ENCODE data around the gene CSMD2.

DNA sequence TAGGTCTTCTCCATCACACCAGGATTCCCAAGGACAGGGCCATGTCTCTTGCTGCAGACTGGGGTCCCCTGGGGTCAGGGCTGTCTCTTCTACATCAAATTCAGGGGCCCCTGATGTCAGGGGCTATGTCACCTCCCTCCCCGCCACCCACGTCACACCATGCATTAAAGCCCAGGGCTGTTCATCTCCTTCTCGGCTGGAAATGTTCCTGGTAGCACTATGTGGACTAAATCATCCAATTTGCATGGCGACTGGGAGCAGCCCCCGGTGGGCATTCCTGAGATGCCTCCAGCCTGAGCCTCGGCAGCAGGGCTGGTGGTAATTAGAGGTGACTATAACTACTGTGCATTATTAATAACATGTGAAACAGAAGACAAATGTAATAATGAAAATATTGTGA, 452.8 kb downstream of the CSMD2 start:
- no peak for TF ChIP-seq SUZ12 (IDR thresholded peaks at IDR 0.05)
- TF ChIP-seq NFRKB (IDR thresholded peaks at IDR 0.05) = no peak
- no peak for TF ChIP-seq SP1 (IDR thresholded peaks at IDR 0.05)
- TF ChIP-seq FOXM1 (IDR thresholded peaks at IDR 0.05; ENCODE audit: borderline replicate concordance) = no peak
- no peak for TF ChIP-seq ELF4 (IDR thresholded peaks at IDR 0.05)
- no peak for TF ChIP-seq ZNF384 (IDR thresholded peaks at IDR 0.05)
- TF ChIP-seq BHLHE40 (IDR thresholded peaks at IDR 0.05; ENCODE audit: borderline replicate concordance) = no peak

All from HEK293T (cell line).